Mesendoderm (in vitro differentiated cells): Measurements from ENCODE around the gene ARHGAP27.
"Not testable (repeated sequence)": the region's sequence is repeated elsewhere in the genome, so short reads cannot be mapped to it uniquely, and the experiment has no call there.

Source experiments
- DNase-seq: peaks from one replicate; pipeline ENCODE4 v3.0.0; 2013
- H2AK5ac ChIP-seq: 2 replicates; pipeline ENCODE4 v1.6.1; 2013; ENCODE audit warnings: low read length, inconsistent platforms
- H2BK120ac ChIP-seq: 2 replicates; pipeline ENCODE4 v1.6.1; 2013; ENCODE audit warnings: low read depth, mild to moderate bottlenecking, low read length, moderate library complexity, mixed read lengths
- H2BK15ac ChIP-seq: replicated peaks from 2 replicates; pipeline ENCODE4 v1.6.1; 2013; ENCODE audit warnings: low read depth, mild to moderate bottlenecking, moderate library complexity
- H2BK5ac ChIP-seq: 2 replicates; pipeline ENCODE4 v1.6.1; 2013; ENCODE audit warnings: low read length, inconsistent platforms
- H3K18ac ChIP-seq: 2 replicates; pipeline ENCODE4 v1.6.1; 2013; ENCODE audit warnings: mild to moderate bottlenecking, low read length, mixed read lengths
- H3K23ac ChIP-seq: one replicate; pipeline ENCODE4 v1.6.1; 2013; ENCODE audit warnings: low read length
- H3K27ac ChIP-seq: 2 replicates; pipeline ENCODE4 v1.5.1; 2013; ENCODE audit warnings: low read depth, mild to moderate bottlenecking, inconsistent platforms, low read length, moderate library complexity
- H3K27me3 ChIP-seq: 2 replicates; pipeline ENCODE4 v1.6.1; 2013; ENCODE audit warnings: low read length, control low read depth, mild to moderate bottlenecking, inconsistent platforms; ENCODE audit not compliant: insufficient read depth, poor library complexity
- H3K36me3 ChIP-seq: 2 replicates; pipeline ENCODE4 v1.6.1; 2013; ENCODE audit warnings: low read length, inconsistent platforms; ENCODE audit not compliant: control insufficient read depth, insufficient read depth
- H3K4ac ChIP-seq: one replicate; pipeline ENCODE4 v1.6.1; 2013; ENCODE audit warnings: low read depth, mild to moderate bottlenecking, low read length, moderate library complexity
- H3K4me1 ChIP-seq: 2 replicates; pipeline ENCODE4 v1.6.1; 2013; ENCODE audit warnings: low read depth, low read length, inconsistent platforms; ENCODE audit not compliant: control insufficient read depth
- H3K4me2 ChIP-seq: 2 replicates; pipeline ENCODE4 v1.6.1; 2013; ENCODE audit warnings: low read length
- H3K4me3 ChIP-seq: 2 replicates; pipeline ENCODE4 v1.5.1; 2013; ENCODE audit warnings: mild to moderate bottlenecking, low read length
- H3K56ac ChIP-seq: one replicate; pipeline ENCODE4 v1.6.1; 2013; ENCODE audit warnings: low read length
- H3K79me1 ChIP-seq: 2 replicates; pipeline ENCODE4 v1.6.1; 2013; ENCODE audit warnings: low read length, inconsistent platforms
- H3K79me2 ChIP-seq: 2 replicates; pipeline ENCODE4 v1.6.1; 2013; ENCODE audit warnings: mild to moderate bottlenecking, low read length; ENCODE audit not compliant: control insufficient read depth, insufficient read depth
- H3K9ac ChIP-seq: 2 replicates; pipeline ENCODE4 v1.6.1; 2013; ENCODE audit warnings: low read length, inconsistent platforms
- H4K5ac ChIP-seq: one replicate; pipeline ENCODE4 v1.6.1; 2013; ENCODE audit warnings: low read length
- H4K8ac ChIP-seq: one replicate; pipeline ENCODE4 v1.6.1; 2013; ENCODE audit warnings: low read depth, mild to moderate bottlenecking, control low read depth, low read length, moderate library complexity
- WGBS: extraction: QIAGEN DNeasy Blood & Tissue Kit; methylation state at CpG from one replicate; pipeline ENCODE4 v1.1.7; 2013; ENCODE audit warnings: low lambda C conversion rate, missing lambda C conversion rate; ENCODE audit not compliant: insufficient coverage; ENCODE audit errors: extremely low coverage; 5-methylcytosine and 5-hydroxymethylcytosine counted together

ARHGAP27 gene

GRCh38 chr17:45453225-45453534, 20.5 kb upstream of the ARHGAP27 start:
- H3K4me3 ChIP-seq, H3K27me3 ChIP-seq, H3K23ac ChIP-seq, H2BK15ac ChIP-seq, H2BK5ac ChIP-seq, H3K4ac ChIP-seq, H3K79me2 ChIP-seq, H2BK120ac ChIP-seq, H4K8ac ChIP-seq, H3K56ac ChIP-seq, H2AK5ac ChIP-seq, H3K79me1 ChIP-seq, H3K27ac ChIP-seq, H3K36me3 ChIP-seq, H3K18ac ChIP-seq, DNase-seq, H3K9ac ChIP-seq, H3K4me1 ChIP-seq, H3K4me2 ChIP-seq, H4K5ac ChIP-seq: not testable (repeated sequence)
- no CpG with 5 or more reads among the region's 7 CpGs for WGBS

GRCh38 chr17:45452329-45453224, 19.9 kb upstream of the ARHGAP27 start:
- H2BK5ac ChIP-seq, H4K5ac ChIP-seq, H3K56ac ChIP-seq, H3K4me2 ChIP-seq, H2BK120ac ChIP-seq, H3K9ac ChIP-seq, H3K27me3 ChIP-seq, H3K4me3 ChIP-seq, H4K8ac ChIP-seq, DNase-seq, H2BK15ac ChIP-seq, H3K79me1 ChIP-seq, H3K4me1 ChIP-seq, H3K27ac ChIP-seq, H2AK5ac ChIP-seq, H3K18ac ChIP-seq, H3K23ac ChIP-seq, H3K36me3 ChIP-seq, H3K4ac ChIP-seq, H3K79me2 ChIP-seq: not testable (repeated sequence)
- WGBS: no CpG with 5 or more reads among the region's 9 CpGs

GRCh38 chr17:45451660-45452059, 19.0 kb upstream of the ARHGAP27 start:
- H3K18ac ChIP-seq, H4K5ac ChIP-seq, H3K36me3 ChIP-seq, DNase-seq, H2BK5ac ChIP-seq, H4K8ac ChIP-seq, H3K9ac ChIP-seq, H3K56ac ChIP-seq, H3K27ac ChIP-seq, H3K27me3 ChIP-seq, H3K4me2 ChIP-seq, H2BK120ac ChIP-seq, H2BK15ac ChIP-seq, H3K79me2 ChIP-seq, H3K4me3 ChIP-seq, H2AK5ac ChIP-seq, H3K79me1 ChIP-seq, H3K23ac ChIP-seq, H3K4me1 ChIP-seq, H3K4ac ChIP-seq: not testable (repeated sequence)
- WGBS: no CpG with 5 or more reads among the region's 10 CpGs

- Histone ChIP-seq H3K27me3 (no peaks in the 10 kb centered on the region), H2BK120ac (no peak overlapping the region), H3K18ac (no peak overlapping the region), H3K23ac (no peak overlapping the region), H2BK5ac (no peak overlapping the region), H3K79me2 (no peaks in the 10 kb centered on the region), H4K5ac (no peak overlapping the region), H3K36me3 (no peaks in the 10 kb centered on the region), H3K4me1 (no peaks in the 10 kb centered on the region), H3K4me2 (no peak overlapping the region), H3K27ac (no peak overlapping the region), H3K56ac (no peak overlapping the region), H2AK5ac (no peak overlapping the region), H3K4me3 (no peak overlapping the region), H3K4ac (no peak overlapping the region), H3K79me1 (no peaks in the 10 kb centered on the region), H3K9ac (no peak overlapping the region), H2BK15ac (no peak overlapping the region), H4K8ac (no peak overlapping the region)
- DNase-seq: no peak
- WGBS: no CpG with 5 or more reads among the region's 8 CpGs
These were observed 18.5 kb upstream of the ARHGAP27 start for GRCh38 chr17:45451131-45451530.

- H3K56ac ChIP-seq, DNase-seq: not testable (repeated sequence)
These were observed 17.1 kb upstream of the ARHGAP27 start for GRCh38 chr17:45449708-45450329.

More at GRCh38 chr17:45449708-45450329, 17.1 kb upstream of the ARHGAP27 start:
- H3K79me1 ChIP-seq, H3K27me3 ChIP-seq, H3K18ac ChIP-seq, H3K36me3 ChIP-seq, H3K9ac ChIP-seq, H3K4me3 ChIP-seq, H2BK15ac ChIP-seq, H3K4ac ChIP-seq, H3K4me2 ChIP-seq, H3K27ac ChIP-seq, H2BK120ac ChIP-seq, H3K23ac ChIP-seq, H3K4me1 ChIP-seq, H2AK5ac ChIP-seq, H2BK5ac ChIP-seq, H3K79me2 ChIP-seq, H4K5ac ChIP-seq, H4K8ac ChIP-seq: not testable (repeated sequence)
- WGBS: no CpG with 5 or more reads among the region's 1 CpG
